NOMO-1 treated with dmso at 0.1 percent for 144 hours (cell line): ENCODE results near the gene FBL.
"Not testable (repeated sequence)": the region's sequence is repeated elsewhere in the genome, so short reads cannot be mapped to it uniquely, and the experiment has no call there.

Experiments used
- DNase-seq: peaks from one replicate; lab custom pipeline; 2025; ENCODE audit not compliant: unreplicated experiment; lab: John Stamatoyannopoulos, UW

FBL gene

DNA sequence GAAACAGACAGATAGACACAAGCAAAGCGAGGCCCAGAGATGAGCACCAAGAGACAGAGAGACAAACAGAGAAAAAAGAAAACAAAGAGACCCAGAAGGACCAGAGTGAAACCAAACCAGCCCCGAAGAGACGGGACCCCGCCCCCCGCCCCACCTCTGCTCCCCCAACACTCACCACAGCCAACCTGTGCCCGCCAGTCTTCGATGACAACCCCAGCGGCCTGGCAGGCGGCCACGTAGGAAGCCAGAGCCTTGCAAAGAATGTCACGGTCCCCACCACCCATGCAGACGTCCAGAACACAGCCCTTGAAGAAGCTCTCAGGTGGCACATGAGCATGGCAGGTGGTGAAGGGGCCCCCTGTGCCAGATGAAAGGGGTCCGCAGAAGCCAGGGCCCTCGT lies 31.3 kb upstream of the FBL start:
- not testable (repeated sequence) for DNase-seq

GRCh38 chr19:39876486-39876885 lies 30.3 kb upstream of the FBL start:
- not testable (repeated sequence) for DNase-seq

DNA sequence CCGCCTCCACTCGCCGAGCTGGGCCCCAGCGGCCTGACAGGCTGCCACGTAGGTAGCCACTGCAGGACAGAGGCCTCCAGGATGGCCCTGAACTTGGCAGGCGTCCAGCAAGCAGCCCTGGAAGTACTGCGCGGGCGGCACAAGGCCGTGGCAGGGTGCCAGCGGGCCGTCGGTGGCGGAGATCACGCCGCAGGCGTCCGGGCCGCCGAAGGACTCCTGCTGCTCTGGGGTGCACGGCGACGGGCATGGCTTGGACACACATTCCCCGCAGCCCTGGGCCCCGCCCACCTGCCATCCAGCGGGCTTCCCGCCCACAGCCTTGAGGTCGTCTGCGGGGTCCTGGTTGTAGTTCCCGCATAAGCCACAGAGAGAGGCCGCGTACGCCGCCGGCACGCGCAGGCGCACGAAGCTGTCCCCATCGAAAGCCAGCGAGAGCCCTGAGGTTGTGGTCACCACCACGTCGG lies 29.3 kb upstream of the FBL start:
- DNase-seq = not testable (repeated sequence)

DNA sequence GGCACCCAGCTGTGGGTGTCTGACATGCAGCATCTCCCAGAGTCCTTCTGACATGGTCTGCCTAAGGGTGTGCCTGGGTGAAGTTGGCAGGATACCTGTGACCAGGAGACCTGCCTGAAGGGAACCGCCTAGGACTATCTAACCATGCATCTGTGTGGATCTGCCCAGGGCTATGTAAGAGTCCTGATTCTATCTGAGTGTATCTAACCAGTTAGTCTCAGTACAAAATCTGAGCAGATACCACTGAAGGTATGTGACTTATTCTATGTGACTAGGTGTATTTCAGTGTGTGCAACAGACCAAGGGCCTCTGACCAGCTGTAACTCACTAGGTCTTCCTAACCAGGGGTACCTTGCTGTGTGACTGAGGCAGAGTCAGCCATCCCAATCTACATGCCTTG lies 28.2 kb upstream of the FBL start:
- DNase-seq = no peak

GRCh38 chr19:39873385-39873784 lies 27.2 kb upstream of the FBL start:
- no peak for DNase-seq

DNA sequence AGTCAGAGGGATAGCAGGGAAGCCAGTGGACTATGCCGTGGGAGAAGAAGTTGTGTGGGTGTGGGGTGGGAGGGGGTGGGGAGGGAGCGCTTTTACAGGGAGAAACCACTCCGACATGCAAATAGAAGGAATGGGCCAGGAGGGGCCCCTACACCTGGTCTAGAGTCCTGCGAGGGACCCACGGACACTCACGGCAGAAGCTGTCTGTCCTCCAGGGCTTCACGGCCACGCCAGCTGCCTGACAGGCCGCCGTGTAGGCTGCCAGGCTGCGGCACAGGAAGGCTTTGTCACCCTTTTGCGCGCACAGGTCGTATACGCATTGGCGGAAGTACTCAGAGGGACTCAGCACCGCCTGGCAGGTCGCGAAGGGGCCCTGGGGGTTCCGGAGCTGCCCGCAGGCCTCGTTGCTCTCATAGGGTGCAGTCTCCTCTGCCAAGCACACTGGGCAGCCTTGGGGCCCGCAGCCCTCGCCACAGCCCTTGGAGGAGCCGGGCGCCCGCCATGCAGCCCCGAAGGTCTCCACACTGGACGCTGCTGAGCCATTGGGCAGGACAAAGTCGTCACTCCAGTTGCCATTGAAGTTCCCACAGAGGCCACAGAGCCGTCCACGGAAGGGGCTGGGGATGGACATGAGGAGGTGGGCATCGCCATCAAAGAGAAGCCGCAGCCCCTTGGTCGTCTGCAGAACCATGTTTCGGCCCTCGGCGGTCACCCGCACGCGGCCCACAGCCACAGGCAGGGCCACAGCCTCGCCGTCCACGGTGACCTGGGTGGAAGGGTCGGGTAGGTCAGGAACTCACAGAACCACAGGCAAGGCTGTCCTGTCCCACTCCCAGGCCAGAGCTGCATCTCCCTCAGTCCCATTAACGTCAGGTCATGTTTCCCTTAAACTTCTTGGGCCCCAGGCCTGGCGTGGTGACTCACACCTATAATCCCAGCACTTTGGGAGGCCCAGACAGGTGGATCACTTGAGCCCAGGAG lies 26.0 kb upstream of the FBL start:
- no peak for DNase-seq

GRCh38 chr19:39871362-39871761 lies 25.2 kb upstream of the FBL start:
- no peak for DNase-seq

DNA sequence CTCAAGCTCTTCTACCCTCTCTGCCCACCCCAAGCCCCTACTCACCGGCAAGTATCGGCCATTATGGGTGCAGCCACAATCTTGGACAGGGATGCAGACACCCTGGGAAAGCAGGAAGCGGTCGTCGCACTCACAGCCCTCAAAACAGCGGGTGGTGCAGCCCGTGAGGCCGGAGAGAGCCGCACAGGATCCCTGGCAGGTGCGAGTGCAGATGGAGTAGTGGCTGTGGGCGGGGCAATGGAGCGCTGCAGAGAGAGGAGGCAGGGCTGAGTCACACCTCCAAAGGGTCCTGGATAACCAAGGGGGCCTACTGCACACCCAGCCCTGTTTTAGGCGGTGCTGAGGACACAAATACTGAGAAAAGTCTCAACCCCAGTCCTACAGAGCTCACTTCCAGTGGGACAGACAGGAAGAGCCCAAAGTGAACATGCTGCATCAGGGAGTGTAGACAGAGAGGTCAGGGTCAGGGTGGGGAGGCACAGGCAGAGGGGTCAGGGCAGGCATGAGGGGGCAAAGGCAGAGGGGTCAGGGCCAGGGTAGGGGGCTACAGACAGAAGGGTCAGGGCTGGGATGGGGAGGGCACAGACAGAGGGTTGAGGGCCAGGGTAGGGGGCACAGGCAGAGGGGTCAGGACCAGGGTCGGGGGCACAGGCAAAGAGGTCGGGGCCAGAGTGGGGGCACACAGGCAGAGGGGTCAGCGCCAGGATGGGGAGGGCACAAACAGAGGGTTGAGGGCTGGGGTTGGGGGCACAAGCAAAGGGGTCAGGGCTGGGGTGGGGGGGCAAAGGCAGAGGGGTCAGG lies 24.2 kb upstream of the FBL start:
- no peak for DNase-seq

GRCh38 chr19:39867952-39868351 lies 21.8 kb upstream of the FBL start:
- DNase-seq = no peak

GRCh38 chr19:39867133-39867532 lies 21.0 kb upstream of the FBL start:
- no peak for DNase-seq

DNA sequence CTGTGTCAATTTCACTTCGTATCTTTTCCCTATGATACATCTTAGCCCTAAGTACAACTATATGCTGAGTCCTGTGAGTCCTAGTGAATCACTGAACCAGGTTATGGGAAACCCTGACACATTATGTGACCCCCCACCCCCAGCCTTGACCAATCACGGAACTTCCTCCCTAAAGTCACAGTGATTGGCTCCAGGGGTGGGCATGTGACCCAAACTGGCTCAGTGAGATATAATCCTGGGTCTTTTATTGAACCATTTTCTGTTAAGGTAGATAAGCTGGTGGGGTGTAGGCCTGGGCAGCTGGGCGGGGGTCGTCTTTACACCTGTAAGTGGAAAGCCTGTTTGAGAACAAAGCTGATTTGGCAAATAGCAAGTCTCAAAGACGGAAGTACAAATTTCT lies 19.8 kb upstream of the FBL start:
- no peak for DNase-seq

DNA sequence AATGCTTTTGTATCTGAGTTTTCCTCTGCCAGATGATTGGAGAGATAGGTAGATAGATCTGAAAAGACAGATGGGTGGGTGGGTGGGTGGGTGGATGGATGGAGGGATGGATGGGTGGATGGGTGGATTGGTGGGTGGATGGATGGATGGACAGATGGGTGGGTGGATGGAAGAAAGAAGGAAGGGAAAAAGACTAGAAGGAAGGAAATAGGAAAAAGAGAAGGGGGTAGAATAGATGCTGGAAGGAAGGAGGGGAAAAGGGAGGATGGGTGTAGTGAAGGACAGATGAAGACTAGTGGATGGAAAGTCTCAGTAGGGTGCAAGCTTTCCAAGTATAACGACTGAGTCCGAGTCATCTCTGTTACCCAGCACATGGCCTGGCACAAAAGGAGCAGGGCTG lies 19.0 kb upstream of the FBL start:
- no peak for DNase-seq

GRCh38 chr19:39864118-39864517 lies 17.9 kb upstream of the FBL start:
- no peak for DNase-seq

- no peak for DNase-seq
These were observed 12.4 kb upstream of the FBL start for GRCh38 chr19:39858541-39858940.

GRCh38 chr19:39852882-39853281 lies 6.7 kb upstream of the FBL start:
- DNase-seq = no peak

DNA sequence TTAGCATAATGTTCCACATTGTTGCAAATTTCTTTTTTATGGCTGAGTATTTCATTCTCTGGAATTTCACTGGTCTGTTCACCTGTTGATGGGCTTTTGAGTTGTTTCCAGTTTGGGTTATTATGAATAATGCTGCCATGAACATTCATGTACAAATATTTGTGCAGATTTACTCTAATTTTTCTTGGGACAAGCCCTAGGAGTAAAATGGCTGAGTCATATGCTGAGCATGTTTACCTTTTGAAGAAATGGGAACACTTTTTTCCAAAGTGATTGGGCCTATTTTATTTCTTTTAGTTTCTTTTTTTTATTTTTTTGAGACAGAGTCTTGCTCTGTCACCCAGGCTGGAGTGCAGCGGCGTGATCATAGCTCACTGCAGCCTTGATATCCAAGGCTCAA lies 4.7 kb upstream of the FBL start:
- no peak for DNase-seq

GRCh38 chr19:39848392-39848791 lies 2.2 kb upstream of the FBL start:
- no peak for DNase-seq

GRCh38 chr19:39847525-39847924 lies 1.3 kb upstream of the FBL start:
- DNase-seq = no peak

GRCh38 chr19:39846678-39847486 lies 703 bp upstream of the FBL start:
- no peak for DNase-seq

DNA sequence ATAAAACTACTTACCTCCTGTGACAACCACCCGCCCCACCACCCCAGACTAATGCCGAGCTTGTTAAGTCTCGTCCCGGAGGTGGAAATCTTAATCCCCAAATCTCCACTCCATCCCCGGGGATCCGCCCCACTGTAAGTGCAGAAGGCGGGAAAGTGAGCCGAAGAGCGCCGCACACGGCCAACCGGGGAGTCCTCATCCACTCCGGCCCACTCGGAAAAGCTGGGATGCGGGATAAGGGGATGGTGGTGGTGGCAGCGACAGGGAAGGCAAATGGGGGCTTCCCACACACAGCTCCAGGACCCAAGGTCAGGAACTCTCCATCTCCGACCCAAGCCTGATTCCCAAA lies 621 bp downstream of the FBL start:
- no peak for DNase-seq

DNA sequence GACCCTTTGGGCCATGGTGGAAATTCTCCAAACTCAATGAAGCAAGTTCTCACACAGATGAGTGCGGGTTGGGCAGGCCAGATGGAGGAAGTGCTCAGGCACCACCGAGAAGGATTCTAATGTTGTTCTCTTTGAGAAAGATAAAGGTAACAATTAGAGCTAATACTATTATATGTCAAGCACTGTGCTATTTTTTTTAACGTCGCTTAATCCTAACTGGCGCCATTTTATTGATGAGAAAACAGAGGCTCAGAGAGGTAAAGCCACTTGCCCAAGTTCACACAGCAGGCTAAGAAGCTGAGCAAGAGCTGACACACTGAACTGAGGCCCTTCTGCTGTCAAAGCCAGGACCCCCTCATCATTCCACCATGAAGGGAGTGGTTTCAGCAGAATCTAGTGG lies 1.0 kb downstream of the FBL start:
- no peak for DNase-seq
